OCI-LY1 (cell line): Measurements from ENCODE around the gene SH3BP5L.

ENCODE experiments used
- H2AFZ ChIP-seq: fragments of 200-600 bp; sonication (generic), shearing (Covaris generic); 2 replicates; pipeline ENCODE4 v1.6.0; 2014; ENCODE audit warnings: antibody characterized with exemption, mild to moderate bottlenecking, low read length
- H3F3A ChIP-seq: fragments of 200-600 bp; sonication (generic), shearing (Covaris generic); 2 replicates; pipeline ENCODE4 v1.6.0; 2014; ENCODE audit warnings: mild to moderate bottlenecking, antibody characterized with exemption, low read length, moderate library complexity; ENCODE audit not compliant: insufficient read depth
- H3K27ac ChIP-seq: fragments of 200-600 bp; sonication (generic); 2 replicates; pipeline ENCODE4 v1.5.1; 2014; ENCODE audit warnings: low read length, mixed run types, mild to moderate bottlenecking, low read depth; ENCODE audit not compliant: poor library complexity, severe bottlenecking
- H3K27me3 ChIP-seq: fragments of 200-600 bp; sonication (generic); 2 replicates; pipeline ENCODE4 v1.6.0; 2014; ENCODE audit warnings: antibody characterized with exemption, mild to moderate bottlenecking, low read length, moderate library complexity; ENCODE audit not compliant: insufficient read depth
- H3K36me3 ChIP-seq: fragments of 200-600 bp; sonication (generic); 2 replicates; pipeline ENCODE4 v1.6.1; 2014; ENCODE audit warnings: mild to moderate bottlenecking, antibody characterized with exemption, low read length, moderate library complexity, mixed read lengths; ENCODE audit not compliant: insufficient read depth
- H3K4me1 ChIP-seq: fragments of 200-600 bp; sonication (generic); 2 replicates; pipeline ENCODE4 v1.5.1; 2014; ENCODE audit warnings: mild to moderate bottlenecking, low read length, moderate library complexity; ENCODE audit not compliant: insufficient read depth, severe bottlenecking
- H3K4me2 ChIP-seq: fragments of 200-600 bp; sonication (generic), shearing (Covaris generic); 2 replicates; pipeline ENCODE4 v1.6.1; 2014; ENCODE audit warnings: low read length
- H3K4me3 ChIP-seq: fragments of 200-600 bp; sonication (generic); 2 replicates; pipeline ENCODE4 v1.5.1; 2014; ENCODE audit warnings: low read length, low read depth, mild to moderate bottlenecking, mixed read lengths; ENCODE audit not compliant: poor library complexity, severe bottlenecking
- H3K79me2 ChIP-seq: fragments of 200-600 bp; shearing (Covaris generic); 2 replicates; pipeline ENCODE4 v1.6.1; 2016; ENCODE audit warnings: mixed run types, low read length, mixed read lengths; ENCODE audit not compliant: insufficient read depth
- H3K9ac ChIP-seq: fragments of 200-600 bp; sonication (generic), shearing (Covaris generic); 2 replicates; pipeline ENCODE4 v1.6.1; 2014; ENCODE audit warnings: mild to moderate bottlenecking, low read length, mixed read lengths
- H3K9me2 ChIP-seq: fragments of 200-600 bp; sonication (generic), shearing (Covaris generic); 2 replicates; pipeline ENCODE4 v1.6.1; 2014; ENCODE audit warnings: low read depth, mild to moderate bottlenecking, low read length, mixed read lengths
- H3K9me3 ChIP-seq: fragments of 200-600 bp; shearing (Covaris generic); 2 replicates; pipeline ENCODE4 v1.6.1; 2014; ENCODE audit warnings: low read length, mixed read lengths
- H4K20me1 ChIP-seq: fragments of 200-600 bp; sonication (generic), shearing (Covaris generic); 2 replicates; pipeline ENCODE4 v1.6.0; 2016; ENCODE audit warnings: mild to moderate bottlenecking, low read length; ENCODE audit not compliant: insufficient read depth
- EZH2 ChIP-seq: fragments of 200-600 bp; sonication (generic), shearing (Covaris generic); IDR thresholded peaks from 2 replicates; pipeline ENCODE4 v1.8.0; 2017; ENCODE audit warnings: borderline replicate concordance, mixed run types, mild to moderate bottlenecking, antibody characterized with exemption, low read length, moderate library complexity, mixed read lengths
- TF ChIP-seq, protein P1 (sequence below): fragments of 200-600 bp; sonication (generic), shearing (Covaris generic); IDR thresholded peaks from 2 replicates; pipeline ENCODE4 v1.5.1; 2017; ENCODE audit warnings: mild to moderate bottlenecking, antibody characterized with exemption, low read length, moderate library complexity, mixed read lengths

The SH3BP5L gene

DNA sequence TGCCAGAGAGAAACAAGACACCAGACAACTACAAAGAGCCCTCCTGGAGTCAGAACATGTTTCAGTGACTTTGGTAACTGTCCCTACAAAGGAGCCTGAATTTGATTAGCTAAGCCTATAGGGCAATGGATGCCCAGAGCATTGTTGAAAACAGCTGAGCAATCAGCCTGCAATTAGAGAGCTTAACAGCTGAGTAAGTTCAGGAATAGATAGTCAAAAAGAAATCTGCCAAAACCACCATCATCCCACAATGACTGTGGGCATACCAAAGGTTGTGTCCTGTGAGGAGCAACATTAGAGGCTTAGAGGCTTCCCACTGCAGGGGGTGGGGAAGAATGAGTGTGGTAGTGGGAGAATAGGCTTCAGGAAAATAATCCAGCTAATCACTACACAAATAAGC lies 32.1 kb downstream of the SH3BP5L start:
- H3K9ac ChIP-seq, result no peak overlapping the region
- no peaks in the 10 kb centered on the region for H3K36me3 ChIP-seq
- H3K27me3 ChIP-seq, result no peaks in the 10 kb centered on the region
- no peaks in the 10 kb centered on the region for H3K9me3 ChIP-seq
- H3K4me1 ChIP-seq, result no peaks in the 10 kb centered on the region
- no peak overlapping the region for H3K27ac ChIP-seq
- H3K9me2 ChIP-seq, result no peaks in the 10 kb centered on the region
- no peak overlapping the region for H3K4me3 ChIP-seq
- H4K20me1 ChIP-seq, result no peaks in the 10 kb centered on the region
- no peak overlapping the region for H2AFZ ChIP-seq
- H3K4me2 ChIP-seq, result no peak overlapping the region
- H3K79me2 ChIP-seq, result no peaks in the 10 kb centered on the region
- H3F3A ChIP-seq, result no peaks in the 10 kb centered on the region
- no peak for TF ChIP-seq EZH2
- TF ChIP-seq, protein P1, sequence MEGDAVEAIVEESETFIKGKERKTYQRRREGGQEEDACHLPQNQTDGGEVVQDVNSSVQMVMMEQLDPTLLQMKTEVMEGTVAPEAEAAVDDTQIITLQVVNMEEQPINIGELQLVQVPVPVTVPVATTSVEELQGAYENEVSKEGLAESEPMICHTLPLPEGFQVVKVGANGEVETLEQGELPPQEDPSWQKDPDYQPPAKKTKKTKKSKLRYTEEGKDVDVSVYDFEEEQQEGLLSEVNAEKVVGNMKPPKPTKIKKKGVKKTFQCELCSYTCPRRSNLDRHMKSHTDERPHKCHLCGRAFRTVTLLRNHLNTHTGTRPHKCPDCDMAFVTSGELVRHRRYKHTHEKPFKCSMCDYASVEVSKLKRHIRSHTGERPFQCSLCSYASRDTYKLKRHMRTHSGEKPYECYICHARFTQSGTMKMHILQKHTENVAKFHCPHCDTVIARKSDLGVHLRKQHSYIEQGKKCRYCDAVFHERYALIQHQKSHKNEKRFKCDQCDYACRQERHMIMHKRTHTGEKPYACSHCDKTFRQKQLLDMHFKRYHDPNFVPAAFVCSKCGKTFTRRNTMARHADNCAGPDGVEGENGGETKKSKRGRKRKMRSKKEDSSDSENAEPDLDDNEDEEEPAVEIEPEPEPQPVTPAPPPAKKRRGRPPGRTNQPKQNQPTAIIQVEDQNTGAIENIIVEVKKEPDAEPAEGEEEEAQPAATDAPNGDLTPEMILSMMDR, result no peak

DNA sequence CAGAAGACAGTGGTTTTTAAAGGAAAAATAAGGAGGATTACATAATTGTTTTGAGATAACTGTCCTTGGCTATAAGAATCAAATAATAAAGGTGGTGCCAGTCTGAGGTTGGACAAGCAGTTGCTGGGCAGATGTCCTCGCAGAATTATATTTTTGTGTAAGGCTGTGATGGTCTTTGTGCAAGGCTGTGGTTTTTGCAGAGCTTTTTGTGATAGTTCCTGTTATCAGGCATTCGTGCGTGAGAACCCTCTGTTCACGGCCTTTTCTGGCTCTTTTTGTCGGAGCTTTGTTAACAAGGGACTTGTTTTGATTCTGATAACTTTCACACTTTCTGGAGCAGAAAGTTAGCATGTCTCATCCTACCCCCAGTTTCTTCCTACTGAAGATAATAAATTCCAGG lies 33.4 kb downstream of the SH3BP5L start:
- Histone ChIP-seq H3K9me2 (no peaks in the 10 kb centered on the region), H3K27ac (no peak overlapping the region), H3K79me2 (no peaks in the 10 kb centered on the region), H4K20me1 (no peaks in the 10 kb centered on the region), H3K4me2 (no peak overlapping the region), H3K9ac (no peak overlapping the region), H3K4me3 (no peak overlapping the region), H3K27me3 (no peaks in the 10 kb centered on the region), H3K9me3 (no peaks in the 10 kb centered on the region), H3F3A (no peaks in the 10 kb centered on the region), H2AFZ (no peak overlapping the region), H3K36me3 (no peaks in the 10 kb centered on the region), H3K4me1 (no peaks in the 10 kb centered on the region)
- TF ChIP-seq EZH2, result no peak
- TF ChIP-seq, protein P1, result no peak

DNA sequence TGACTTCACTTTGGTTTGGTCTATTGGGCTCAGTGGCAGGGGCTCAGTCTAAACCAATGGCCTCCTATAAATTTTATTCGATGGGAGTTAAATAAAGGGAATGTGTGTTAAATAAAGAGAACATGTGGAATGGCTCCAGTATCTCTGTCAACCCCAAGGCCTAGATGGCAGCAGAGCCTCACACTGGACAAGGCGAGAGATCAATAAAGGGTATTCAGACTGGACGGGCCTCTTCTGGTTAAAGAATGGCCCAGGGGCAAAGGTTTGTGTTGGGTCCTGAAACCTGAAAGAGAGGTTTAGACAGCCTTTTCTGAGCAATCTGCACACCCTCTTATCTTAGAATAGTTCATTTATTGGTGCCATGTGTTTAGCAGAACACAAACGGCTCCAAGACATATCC lies 34.7 kb downstream of the SH3BP5L start:
- Histone ChIP-seq H3K36me3 (no peaks in the 10 kb centered on the region), H3K27ac (no peak overlapping the region), H3F3A (no peaks in the 10 kb centered on the region), H3K79me2 (no peaks in the 10 kb centered on the region), H3K4me3 (no peak overlapping the region), H3K9me3 (no peaks in the 10 kb centered on the region), H3K27me3 (no peaks in the 10 kb centered on the region), H3K9me2 (no peaks in the 10 kb centered on the region), H3K9ac (no peak overlapping the region), H3K4me2 (no peak overlapping the region), H3K4me1 (no peaks in the 10 kb centered on the region), H2AFZ (no peak overlapping the region), H4K20me1 (no peaks in the 10 kb centered on the region)
- TF ChIP-seq EZH2, result no peak
- TF ChIP-seq, protein P1, result no peak
